GM18499 (cell line): ENCODE data around the gene CACNA1C.
"Not testable (repeated sequence)": the region's sequence is repeated elsewhere in the genome, so short reads cannot be mapped to it uniquely, and the experiment has no call there.

Experiments
- ATAC-seq: cut with Tn5 transposase; IDR thresholded peaks from one replicate; pipeline ENCODE4 v1.9.1; 2021; ENCODE audit warnings: moderate number of reproducible peaks; ENCODE audit not compliant: insufficient read depth, unreplicated experiment

Gene CACNA1C

GRCh38 chr12:2682296-2683251 lies 629.8 kb downstream of the CACNA1C start:
- no peak for ATAC-seq

- ATAC-seq = no peak
These were observed 630.7 kb downstream of the CACNA1C start for GRCh38 chr12:2683283-2684025.

- ATAC-seq = not testable (repeated sequence)
These were observed 631.2 kb downstream of the CACNA1C start for GRCh38 chr12:2684026-2684325.

DNA sequence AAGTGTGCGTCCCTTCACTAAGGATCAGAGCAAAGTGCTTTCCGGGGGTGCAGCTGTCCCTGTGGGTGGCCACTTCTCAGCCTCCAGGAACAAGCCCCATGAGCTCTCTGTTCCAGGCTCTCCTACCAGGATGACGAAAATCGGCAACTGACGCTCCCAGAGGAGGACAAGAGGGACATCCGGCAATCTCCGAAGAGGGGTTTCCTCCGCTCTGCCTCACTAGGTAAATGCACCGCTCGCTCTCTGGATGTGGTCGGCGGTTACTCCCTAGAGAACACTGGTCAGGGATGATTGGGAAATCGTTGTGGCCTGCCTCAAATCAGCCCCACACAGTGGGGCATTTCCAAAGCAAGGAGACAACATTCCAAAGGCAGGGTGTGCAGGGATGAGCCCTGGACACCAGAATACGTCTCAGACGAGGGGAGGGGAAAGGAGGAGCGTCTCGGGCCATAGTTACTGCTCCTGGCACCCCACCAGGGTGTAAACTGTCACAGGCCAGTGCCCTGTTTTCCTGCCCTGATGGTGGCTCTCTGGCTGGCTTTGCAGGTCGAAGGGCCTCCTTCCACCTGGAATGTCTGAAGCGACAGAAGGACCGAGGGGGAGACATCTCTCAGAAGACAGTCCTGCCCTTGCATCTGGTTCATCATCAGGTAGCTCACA lies 633.0 kb downstream of the CACNA1C start:
- ATAC-seq = not testable (repeated sequence)

DNA sequence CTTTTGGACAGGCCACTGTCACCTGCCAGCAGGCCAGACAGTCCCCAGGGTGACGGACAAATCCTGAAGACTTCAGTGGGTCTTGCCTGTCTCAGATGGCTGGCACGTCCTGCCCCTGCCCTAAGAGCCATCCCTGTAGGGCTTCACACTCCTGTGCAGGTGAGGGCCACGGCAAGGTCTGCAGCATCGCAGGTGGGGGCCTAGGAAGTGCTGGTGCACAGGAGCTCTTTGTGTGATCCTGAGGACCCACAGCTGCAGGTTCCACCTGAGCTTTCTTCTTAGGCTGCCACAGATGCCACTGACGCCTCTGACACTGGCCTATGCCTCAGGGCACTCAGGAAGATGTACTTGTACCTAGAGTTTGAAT lies 633.5 kb downstream of the CACNA1C start:
- no peak for ATAC-seq

- ATAC-seq = no peak
These were observed 634.3 kb downstream of the CACNA1C start for GRCh38 chr12:2687058-2687457.

GRCh38 chr12:2687726-2688125 lies 634.9 kb downstream of the CACNA1C start:
- ATAC-seq = no peak

DNA sequence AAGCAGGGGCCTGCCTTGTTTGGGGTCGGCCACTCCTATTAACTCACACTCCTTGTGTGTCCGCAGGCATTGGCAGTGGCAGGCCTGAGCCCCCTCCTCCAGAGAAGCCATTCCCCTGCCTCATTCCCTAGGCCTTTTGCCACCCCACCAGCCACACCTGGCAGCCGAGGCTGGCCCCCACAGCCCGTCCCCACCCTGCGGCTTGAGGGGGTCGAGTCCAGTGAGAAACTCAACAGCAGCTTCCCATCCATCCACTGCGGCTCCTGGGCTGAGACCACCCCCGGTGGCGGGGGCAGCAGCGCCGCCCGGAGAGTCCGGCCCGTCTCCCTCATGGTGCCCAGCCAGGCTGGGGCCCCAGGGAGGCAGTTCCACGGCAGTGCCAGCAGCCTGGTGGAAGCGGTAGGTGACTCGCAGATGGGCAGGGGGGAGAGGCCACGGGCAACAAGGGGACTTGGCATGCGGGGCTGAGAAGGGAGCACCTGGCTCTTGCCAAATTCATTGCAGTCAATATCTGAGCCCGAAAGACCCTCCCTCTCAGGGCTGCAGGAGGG lies 635.7 kb downstream of the CACNA1C start:
- ATAC-seq = no peak

DNA sequence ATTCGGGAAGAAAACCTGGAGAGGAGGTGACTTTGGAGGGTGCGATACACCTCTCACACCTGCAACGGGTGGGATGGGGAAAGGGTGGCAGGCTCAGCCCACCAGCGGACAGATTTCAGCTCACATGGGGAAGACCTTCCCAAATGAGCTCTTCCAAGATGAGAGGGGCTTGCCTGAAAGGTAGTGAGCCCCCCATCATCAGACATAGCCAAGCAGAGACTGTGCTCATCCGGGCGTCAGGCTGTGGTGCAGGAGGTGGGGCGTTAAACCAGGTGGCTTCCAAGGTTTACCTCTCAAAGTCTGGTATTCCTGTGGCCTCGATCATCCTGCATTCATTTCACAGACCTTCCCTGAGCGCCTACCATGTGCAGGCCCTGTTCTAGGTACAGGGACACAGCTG lies 636.6 kb downstream of the CACNA1C start:
- no peak for ATAC-seq

DNA sequence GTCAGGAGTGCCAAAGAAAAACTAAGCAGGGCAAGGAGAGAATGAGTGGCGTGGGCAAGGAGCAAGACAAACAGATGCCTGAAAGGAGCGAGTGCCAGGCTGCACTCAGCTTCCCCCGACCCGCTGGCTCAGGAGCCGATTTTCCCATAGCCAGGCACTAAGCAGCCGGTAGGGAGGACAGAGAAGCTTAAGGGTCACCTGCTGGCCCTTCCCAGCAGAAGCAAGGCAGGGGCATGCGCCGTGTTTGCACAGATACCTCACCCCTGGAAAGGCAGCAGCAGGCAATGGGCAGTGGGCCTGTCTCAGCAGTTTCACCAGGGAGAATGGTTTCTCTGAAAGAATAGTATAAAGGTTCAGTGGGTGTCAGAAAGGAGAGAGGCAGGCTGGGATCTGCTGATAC lies 637.1 kb downstream of the CACNA1C start:
- ATAC-seq = no peak

- ATAC-seq = no peak
These were observed 637.7 kb downstream of the CACNA1C start for GRCh38 chr12:2690348-2691005.

DNA sequence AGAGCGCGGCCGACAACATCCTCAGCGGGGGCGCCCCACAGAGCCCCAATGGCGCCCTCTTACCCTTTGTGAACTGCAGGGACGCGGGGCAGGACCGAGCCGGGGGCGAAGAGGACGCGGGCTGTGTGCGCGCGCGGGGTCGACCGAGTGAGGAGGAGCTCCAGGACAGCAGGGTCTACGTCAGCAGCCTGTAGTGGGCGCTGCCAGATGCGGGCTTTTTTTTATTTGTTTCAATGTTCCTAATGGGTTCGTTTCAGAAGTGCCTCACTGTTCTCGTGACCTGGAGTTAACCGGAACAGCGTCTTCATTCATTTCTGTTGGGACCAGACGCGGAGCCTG lies 638.2 kb downstream of the CACNA1C start:
- ATAC-seq = no peak

GRCh38 chr12:2691345-2692071 lies 638.7 kb downstream of the CACNA1C start:
- no peak for ATAC-seq

- no peak for ATAC-seq
These were observed 639.3 kb downstream of the CACNA1C start for GRCh38 chr12:2692080-2692479.

GRCh38 chr12:2693244-2693860 lies 640.6 kb downstream of the CACNA1C start:
- no peak for ATAC-seq

DNA sequence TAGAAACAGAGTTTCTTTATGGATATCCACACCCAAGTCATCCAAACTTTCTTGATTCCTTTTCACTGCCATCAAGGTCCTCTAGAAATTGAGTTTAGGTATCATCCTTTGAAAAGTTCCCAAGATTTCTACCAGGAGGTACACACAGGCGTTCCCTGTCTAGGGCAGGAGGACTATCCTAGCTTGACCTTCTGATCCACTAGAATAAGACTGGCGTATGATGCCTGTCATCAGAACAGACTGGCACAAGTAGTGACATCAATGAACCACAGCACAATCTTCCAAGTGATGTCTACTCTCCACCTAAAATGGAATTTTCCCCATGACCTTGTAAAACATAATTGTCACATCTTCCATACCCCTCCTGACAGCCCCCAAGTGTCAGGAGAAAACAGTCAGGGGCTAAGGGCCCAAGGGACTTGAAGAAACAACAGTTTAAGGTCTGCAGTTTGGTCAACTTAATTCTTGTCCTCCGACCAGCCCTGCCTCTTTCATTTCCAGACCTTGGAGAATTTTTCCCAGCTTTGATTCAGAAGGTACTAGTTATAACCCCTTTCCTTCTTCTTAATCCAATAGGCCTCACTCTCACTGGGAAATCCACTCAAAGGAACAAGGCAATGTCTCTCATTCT lies 641.3 kb downstream of the CACNA1C start:
- no peak for ATAC-seq

DNA sequence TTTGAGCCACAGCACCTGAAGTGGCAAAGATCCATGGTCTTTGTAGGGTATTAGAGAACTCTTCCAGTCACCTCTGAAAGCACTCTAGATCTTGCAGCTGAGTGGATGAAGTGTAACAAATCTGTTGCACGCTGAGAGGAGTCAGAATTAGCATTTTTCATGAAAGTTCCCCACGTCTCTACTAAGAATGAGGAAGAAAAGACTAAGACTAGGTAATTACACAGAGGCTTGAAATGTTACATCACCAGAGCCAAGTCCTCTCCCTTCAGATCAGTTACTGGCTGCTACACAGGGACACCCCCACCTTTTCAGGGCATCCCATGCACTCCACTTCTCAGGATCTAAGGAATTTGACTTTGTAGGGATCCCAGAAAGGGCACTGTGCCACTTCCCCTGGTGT lies 643.3 kb downstream of the CACNA1C start:
- no peak for ATAC-seq

DNA sequence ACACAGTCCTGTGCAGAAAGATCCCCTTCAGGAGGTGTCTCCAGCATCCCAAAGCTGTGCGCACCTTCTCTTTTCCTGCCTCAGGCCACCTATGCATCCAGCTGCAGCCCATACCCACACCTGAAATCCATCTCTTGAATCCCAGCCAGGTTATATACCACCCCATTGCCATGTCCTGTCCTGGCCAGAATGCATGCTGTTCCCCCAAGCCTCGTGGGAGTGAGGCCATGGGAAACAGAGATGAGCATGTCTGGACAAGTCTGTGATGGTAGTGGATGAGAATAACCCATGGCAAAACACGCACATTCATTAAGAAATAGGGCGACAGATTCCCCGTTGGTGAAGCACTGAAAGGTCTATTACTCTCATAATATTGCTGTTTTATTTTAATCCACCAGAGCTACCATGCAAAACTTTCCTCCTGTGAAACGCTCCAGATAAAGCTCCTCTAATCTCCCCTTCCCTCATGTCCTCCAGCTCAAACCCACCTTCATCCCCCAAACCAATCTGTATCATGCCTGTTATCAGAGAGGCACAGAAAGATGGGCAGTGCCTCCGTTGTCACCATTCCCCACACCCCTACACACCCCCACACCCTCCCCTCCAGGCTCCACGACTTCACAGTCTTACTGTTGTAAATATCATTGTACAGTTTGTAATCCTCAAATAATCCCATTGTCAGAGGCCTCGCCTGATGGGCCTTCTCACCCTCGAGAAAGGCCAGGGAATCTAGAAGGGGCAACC lies 644.4 kb downstream of the CACNA1C start:
- no peak for ATAC-seq
